Activated CD8-positive, alpha-beta memory T cell treated with anti-CD3 and anti-CD28 coated beads, Interleukin-2, amount 50 U/mL, for 1 hour (primary cell): ENCODE results near the gene HDAC9.
"Not testable (repeated sequence)": the region's sequence is repeated elsewhere in the genome, so short reads cannot be mapped to it uniquely, and the experiment has no call there.

Experiments
- DNase-seq: peaks from one replicate; pipeline ENCODE4 v3.0.0-alpha.2; 2020; ENCODE audit errors: extremely low read depth

The HDAC9 gene

GRCh38 chr7:18971839-18972238, 476.3 kb downstream of the HDAC9 start:
- no peak for DNase-seq

GRCh38 chr7:18974803-18975202, 479.3 kb downstream of the HDAC9 start:
- DNase-seq: no peak

GRCh38 chr7:18975276-18975675, 479.7 kb downstream of the HDAC9 start:
- DNase-seq: no peak

- DNase-seq: no peak
These were observed 480.2 kb downstream of the HDAC9 start for GRCh38 chr7:18975689-18976280.

GRCh38 chr7:18976715-18977471, 481.3 kb downstream of the HDAC9 start:
- no peak for DNase-seq

GRCh38 chr7:18978108-18978495, 482.6 kb downstream of the HDAC9 start:
- DNase-seq: no peak

- DNase-seq: not testable (repeated sequence)
These were observed 495.2 kb downstream of the HDAC9 start for GRCh38 chr7:18990700-18991099.

- DNase-seq: no peak
These were observed 498.6 kb downstream of the HDAC9 start for GRCh38 chr7:18993933-18994668.

- no peak for DNase-seq
These were observed 499.7 kb downstream of the HDAC9 start for GRCh38 chr7:18995270-18995671.

GRCh38 chr7:18995811-18996426, 500.4 kb downstream of the HDAC9 start:
- no peak for DNase-seq

- no peak for DNase-seq
These were observed 501.0 kb downstream of the HDAC9 start for GRCh38 chr7:18996583-18996982.

- no peak for DNase-seq
These were observed 502.1 kb downstream of the HDAC9 start for GRCh38 chr7:18997477-18998150.

GRCh38 chr7:19000410-19000809, 504.9 kb downstream of the HDAC9 start:
- DNase-seq: no peak

- DNase-seq: no peak
These were observed 506.3 kb downstream of the HDAC9 start for GRCh38 chr7:19001854-19002253.

GRCh38 chr7:19009241-19009935, 513.8 kb downstream of the HDAC9 start:
- DNase-seq: no peak

- DNase-seq: no peak
These were observed 514.4 kb downstream of the HDAC9 start for GRCh38 chr7:19009936-19010280.

GRCh38 chr7:19011212-19011611, 515.7 kb downstream of the HDAC9 start:
- no peak for DNase-seq

GRCh38 chr7:19015098-19015497, 519.5 kb downstream of the HDAC9 start:
- no peak for DNase-seq

GRCh38 chr7:19016140-19016539, 520.6 kb downstream of the HDAC9 start:
- DNase-seq: no peak

GRCh38 chr7:19017374-19017773, 521.8 kb downstream of the HDAC9 start:
- DNase-seq: no peak

- no peak for DNase-seq
These were observed 524.5 kb downstream of the HDAC9 start for GRCh38 chr7:19020062-19020461.
